H1 (cell line): ENCODE measurements around the gene DCAF4. TPM values are rescaled to one million over a fixed set of nuclear protein-coding genes. Genes with fewer than 3 reads are reported as not detected.

Experiments
- CTCF ChIA-PET: fragments of 300-600 bp; sonication (Branson Sonifier 250); formaldehyde crosslinking; loops from one replicate; lab custom pipeline; 2021; ENCODE audit not compliant: partially characterized antibody; lab: Charles Lee
- POLR2A ChIA-PET: fragments of 300-600 bp; sonication (Branson Sonifier 250); formaldehyde crosslinking; loops from one replicate; lab custom pipeline; 2021; ENCODE audit warnings: inconsistent platforms; ENCODE audit not compliant: partially characterized antibody; lab: Charles Lee
- DNase-seq, 2 experiments: peaks; one replicate each; pipeline versions ENCODE4 v3.0.0 to v3.0.0-alpha.2; 2010 to 2022; ENCODE audit warnings: low spot score in 2 of 2, low read depth in 1 of 2, mixed read lengths in 1 of 2
- FAIRE-seq: peaks from 2 replicates; lab custom pipeline; 2011; peaks lifted over from hg19 to GRCh38; lab: Jason Lieb, UNC
- H2AFZ ChIP-seq: 2 replicates; pipeline ENCODE4 v1.8.1; 2012; ENCODE audit warnings: low read length, inconsistent platforms
- H2AK5ac ChIP-seq: 2 replicates; pipeline ENCODE4 v1.6.1; 2013; ENCODE audit warnings: low read depth, low read length
- H2BK120ac ChIP-seq: replicated peaks from 2 replicates; pipeline ENCODE3; 2013; ENCODE audit warnings: low read depth, low read length, inconsistent platforms
- H2BK12ac ChIP-seq: 2 replicates; pipeline ENCODE4 v1.6.1; 2013; ENCODE audit warnings: low read depth, low read length
- H2BK15ac ChIP-seq: 2 replicates; pipeline ENCODE4 v1.6.1; 2013; ENCODE audit warnings: low read length
- H2BK20ac ChIP-seq: 2 replicates; pipeline ENCODE4 v1.6.1; 2013; ENCODE audit warnings: low read length
- H2BK5ac ChIP-seq: 2 replicates; pipeline ENCODE4 v1.6.1; 2013; ENCODE audit warnings: low read depth, low read length
- H3K14ac ChIP-seq: 2 replicates; pipeline ENCODE4 v1.6.1; 2013; ENCODE audit warnings: inconsistent platforms; ENCODE audit not compliant: insufficient read length
- H3K18ac ChIP-seq: 2 replicates; pipeline ENCODE4 v1.6.1; 2013; ENCODE audit warnings: low read length; ENCODE audit errors: extremely low read depth
- H3K23ac ChIP-seq: 2 replicates; pipeline ENCODE4 v1.6.1; 2013; ENCODE audit warnings: inconsistent platforms; ENCODE audit not compliant: insufficient read length
- H3K23me2 ChIP-seq: 2 replicates; pipeline ENCODE4 v1.6.1; 2013; ENCODE audit warnings: low read depth, low read length
- H3K27ac ChIP-seq: 2 replicates; pipeline ENCODE4 v1.6.1; 2011; ENCODE audit warnings: low read depth, low read length, inconsistent platforms
- H3K27me3 ChIP-seq, 4 experiments: replicated peaks in 1 of 4; 1 replicate in 1 of 4; 2 replicates in 3 of 4; pipeline versions ENCODE4 v1.6.1 to v1.8.1; 2011 to 2013; ENCODE audit warnings: low read length in 3 of 4, mild to moderate bottlenecking in 3 of 4, inconsistent platforms in 2 of 4, mixed read lengths in 2 of 4, moderate library complexity in 1 of 4; ENCODE audit not compliant: control insufficient read depth in 3 of 4, insufficient read depth in 3 of 4; ENCODE audit errors: extremely low read depth in 1 of 4
- H3K36me3 ChIP-seq, 4 experiments: 2 replicates each; pipeline versions ENCODE4 v1.6.1 to v1.8.1; 2011 to 2013; ENCODE audit warnings: mild to moderate bottlenecking in 4 of 4, low read length in 3 of 4, moderate library complexity in 2 of 4, control low read depth in 1 of 4, inconsistent platforms in 1 of 4; ENCODE audit not compliant: insufficient read depth in 4 of 4, control insufficient read depth in 2 of 4
- H3K4ac ChIP-seq: replicated peaks from 2 replicates; pipeline ENCODE3; 2013; ENCODE audit warnings: low read length, low read depth, mixed read lengths, inconsistent platforms; ENCODE audit not compliant: insufficient read length
- H3K4me1 ChIP-seq, 4 experiments: replicated peaks in 1 of 4; 1 replicate in 1 of 4; 2 replicates in 3 of 4; pipeline versions ENCODE4 v1.6.1 to v1.8.1; 2011 to 2013; ENCODE audit warnings: low read length in 3 of 4, inconsistent platforms in 2 of 4, mixed read lengths in 1 of 4; ENCODE audit not compliant: insufficient read depth in 4 of 4, control insufficient read depth in 3 of 4
- H3K4me2 ChIP-seq, 2 experiments: 2 replicates each; pipeline versions ENCODE4 v1.6.1 to v1.8.1; 2011 to 2013; ENCODE audit warnings: low read depth in 2 of 2, low read length in 2 of 2, control low read depth in 1 of 2, inconsistent platforms in 1 of 2, mild to moderate bottlenecking in 1 of 2; ENCODE audit not compliant: insufficient read depth in 1 of 2
- H3K4me3 ChIP-seq, 4 experiments: fragments of 200-600, 300-600 bp in 1 of 4; sonication (generic), shearing (Covaris generic), sonication (Bioruptor Twin) in 1 of 4; 2 replicates each; pipeline versions ENCODE4 v1.5.1 to v1.8.1; 2011 to 2016; ENCODE audit warnings: low read length in 4 of 4, low read depth in 3 of 4, control low read depth in 2 of 4, inconsistent platforms in 2 of 4, mild to moderate bottlenecking in 2 of 4, mixed read lengths in 1 of 4, moderate library complexity in 1 of 4; ENCODE audit not compliant: insufficient read depth in 2 of 4; ENCODE audit errors: extremely low read depth in 1 of 4
- H3K56ac ChIP-seq: replicated peaks from 2 replicates; pipeline ENCODE3; 2013; ENCODE audit warnings: low read depth, mild to moderate bottlenecking, mixed read lengths, low read length, inconsistent platforms; ENCODE audit not compliant: insufficient read length
- H3K79me1 ChIP-seq: 2 replicates; pipeline ENCODE4 v1.6.1; 2013; ENCODE audit warnings: low read depth, low read length, control low read depth
- H3K79me2 ChIP-seq, 2 experiments: 2 replicates each; pipeline versions ENCODE4 v1.6.1 to v1.8.1; 2012 to 2013; ENCODE audit warnings: low read length in 2 of 2, mild to moderate bottlenecking in 2 of 2, inconsistent platforms in 1 of 2; ENCODE audit not compliant: insufficient read depth in 2 of 2, control insufficient read depth in 1 of 2
- H3K9ac ChIP-seq, 4 experiments: replicated peaks in 1 of 4; 1 replicate in 1 of 4; 2 replicates in 3 of 4; pipeline versions ENCODE4 v1.6.1 to v1.8.1; 2011 to 2013; ENCODE audit warnings: low read depth in 3 of 4, low read length in 3 of 4, control low read depth in 2 of 4, mild to moderate bottlenecking in 2 of 4, moderate library complexity in 2 of 4, inconsistent platforms in 1 of 4; ENCODE audit errors: extremely low read depth in 1 of 4
- H3K9me3 ChIP-seq, 2 experiments: 2 replicates each; pipeline versions ENCODE4 v1.6.1 to v1.8.1; 2012 to 2013; ENCODE audit warnings: mild to moderate bottlenecking in 2 of 2, moderate library complexity in 2 of 2, control low read depth in 1 of 2, inconsistent platforms in 1 of 2, low read depth in 1 of 2, low read length in 1 of 2, mixed read lengths in 1 of 2; ENCODE audit not compliant: insufficient read depth in 2 of 2
- H4K20me1 ChIP-seq, 2 experiments: replicated peaks in 1 of 2; 2 replicates each; pipeline versions ENCODE3 to v1.8.1; 2011 to 2013; ENCODE audit warnings: inconsistent platforms in 2 of 2, low read length in 2 of 2, mild to moderate bottlenecking in 1 of 2; ENCODE audit not compliant: insufficient read depth in 2 of 2, control insufficient read depth in 1 of 2
- H4K5ac ChIP-seq: 2 replicates; pipeline ENCODE4 v1.6.1; 2013; ENCODE audit warnings: low read length, low read depth, mixed read lengths, inconsistent platforms; ENCODE audit not compliant: insufficient read length
- H4K8ac ChIP-seq: 2 replicates; pipeline ENCODE4 v1.8.0; 2013; ENCODE audit warnings: mild to moderate bottlenecking, moderate library complexity, low read length, inconsistent platforms; ENCODE audit not compliant: insufficient read depth; ENCODE audit errors: extremely low read depth
- H4K91ac ChIP-seq: replicated peaks from 2 replicates; pipeline ENCODE3; 2013; ENCODE audit warnings: low read length, mixed read lengths, inconsistent platforms; ENCODE audit not compliant: insufficient read length
- HDAC6 ChIP-seq: IDR thresholded peaks from one replicate; pipeline ENCODE4 v1.7.1; 2012; ENCODE audit warnings: low read depth, mild to moderate bottlenecking, inconsistent platforms, low read length, moderate library complexity
- KDM4A ChIP-seq: IDR thresholded peaks from one replicate; pipeline ENCODE4 v1.7.1; 2012; ENCODE audit warnings: low read depth, mild to moderate bottlenecking, moderate library complexity, low read length, inconsistent platforms; ENCODE audit not compliant: severe bottlenecking
- TAF1 ChIP-seq: IDR thresholded peaks from 2 replicates; pipeline ENCODE4 v1.6.1; 2011; ENCODE audit warnings: mild to moderate bottlenecking, low read depth, low read length
- YY1 ChIP-seq: IDR thresholded peaks from 2 replicates; pipeline ENCODE4 v1.6.1; 2011; ENCODE audit warnings: low read depth, mild to moderate bottlenecking, low read length
- WGBS, 2 experiments: shearing (Covaris generic) in 1 of 2; methylation state at CpG; one replicate each; pipeline versions ENCODE4 v1.1.6 to v1.1.7; 2013 to 2015; ENCODE audit warnings: low lambda C conversion rate in 2 of 2, mixed read lengths in 2 of 2, inconsistent platforms in 1 of 2, low coverage in 1 of 2, missing lambda C conversion rate in 1 of 2; ENCODE audit not compliant: insufficient replicate concordance in 2 of 2, insufficient coverage in 1 of 2, insufficient read length in 1 of 2; ENCODE audit errors: extremely low coverage in 1 of 2, missing lambda C conversion rate in 1 of 2; 5-methylcytosine and 5-hydroxymethylcytosine counted together
- polyA plus RNA-seq, 7 experiments: library from polyadenylated mRNA; depleted of rRNA in 3 of 7; stranded (reverse) in 5 of 7; unstranded in 2 of 7; fragments of >200 nt in 5 of 7; fragments of 200-250 nt in 2 of 7; gene quantifications; 1 replicate in 5 of 7; 2 replicates in 1 of 7; 4 replicates in 1 of 7; pipeline versions ENCODE4 v1.2.1 to v1.2.3, GENCODE V29; 2011 to 2013; ENCODE audit warnings: missing spikeins in 2 of 7, mixed read lengths in 2 of 7
- total RNA-seq: library from RNA; stranded (reverse); fragmentation: NEBNext Ultra II Directional; extraction: Animal tissue kit (Norgen Biotek cat#: 25700); gene quantifications from 2 replicates; pipeline ENCODE4 v1.2.1, GENCODE V29; 2021

The DCAF4 gene
- total and polyA plus RNA-seq, 2 of the 8 experiments (the other 6 are each of a cell fraction or from before 2014, with no cell fraction given), result 17.0 to 21.1 TPM

DNA sequence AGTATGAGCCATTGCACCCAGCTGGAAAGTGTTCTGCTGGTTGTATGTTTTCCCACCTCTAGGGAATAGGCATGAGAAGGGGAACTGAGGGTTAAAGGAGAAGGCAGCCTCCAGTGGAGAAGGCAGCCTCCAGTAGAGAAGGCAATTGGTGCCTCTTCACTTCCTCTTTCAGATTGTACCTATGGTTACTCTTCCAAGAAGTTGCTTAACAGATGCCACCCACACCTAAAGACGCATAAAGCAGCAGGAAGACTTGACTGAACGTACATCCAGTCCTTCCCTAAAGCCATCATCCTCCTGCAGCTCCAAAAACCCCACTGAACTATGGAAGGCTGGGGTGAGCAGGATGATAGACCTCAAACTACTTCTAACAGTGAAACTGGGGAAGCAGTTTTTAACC lies 45.4 kb upstream of the DCAF4 start:
- Histone ChIP-seq H3K79me2 (no peaks in the 10 kb centered on the region), H4K5ac (no peak overlapping the region), H4K91ac (no peak overlapping the region), H3K9me3 (no peaks in the 10 kb centered on the region), H3K23ac (no peak overlapping the region), H3K4me2 (no peak overlapping the region), H2BK120ac (no peak overlapping the region), H2BK12ac (0 out of 2 replicates have a peak overlapping the region, but pooled peaks have one; percentile 10), H3K14ac (no peak overlapping the region), H2BK15ac (no peak overlapping the region), H4K20me1 (no peaks in the 10 kb centered on the region), H3K9ac (no peak overlapping the region), H3K79me1 (no peaks in the 10 kb centered on the region), H3K4me1 (peaks cover 0 to 7% (median 4%) of the 10 kb centered on the region in 4 experiments; a peak in 4 of 7 replicates), H4K8ac (no peak overlapping the region), H3K27me3 (peaks cover 0 to 1% (median 0%) of the 10 kb centered on the region in 4 experiments; a peak in 1 of 7 replicates), H3K18ac (no peak overlapping the region), H2AK5ac (no peak overlapping the region), H3K36me3 (no peaks in the 10 kb centered on the region), H3K23me2 (no peaks in the 10 kb centered on the region), H3K56ac (no peak overlapping the region), H2BK5ac (no peak overlapping the region), H3K4ac (no peak overlapping the region), H3K27ac (no peak overlapping the region), H3K4me3 (no peak overlapping the region), H2BK20ac (no peak overlapping the region), H2AFZ (0 out of 2 replicates have a peak overlapping the region, but pooled peaks have one; percentile 35)
- FAIRE-seq (no peak), DNase-seq (no peak)
- CTCF ChIA-PET, result interaction anchor here (0.6 to 2.5 kb wide), 2 partner anchors 11 to 23 kb away, joined by 4 to 10 read pairs; no protein-coding TSS in a partner anchor
- POLR2A ChIA-PET, result interaction anchor here (1.5 kb wide), 1 partner anchor 11 kb away, joined by 7 read pairs; no protein-coding TSS in a partner anchor
- 88% methylated on average over 2 of the region's 2 CpGs; no CpG with 5 or more reads in 1 of the 2 experiments for WGBS, 2 experiments
- TF ChIP-seq HDAC6, result no peak
- no peak for TF ChIP-seq YY1
- no peak for TF ChIP-seq KDM4A
- TF ChIP-seq TAF1, result no peak
